ENCODE data around the gene CXADR. TPM values are rescaled to one million over a fixed set of nuclear protein-coding genes. Genes with fewer than 3 reads are reported as not detected.

The CXADR gene
- total and polyA plus RNA-seq, 4 donors = 8.5 to 46.4 (median 26.5) TPM

GRCh38 chr21:17472182-17472581 is 40.7 kb upstream of the CXADR start:
- Histone ChIP-seq H3K27me3 (ENCODE audit: control insufficient read depth in 4 of 4, insufficient read depth in 4 of 4, low read length in 3 of 4) (no peaks in the 10 kb centered on the region), H3K36me3 (ENCODE audit: control insufficient read depth in 4 of 4, insufficient read depth in 3 of 4, low read depth in 1 of 4, low read length in 3 of 4) (no peaks in the 10 kb centered on the region), H3K4me3 (ENCODE audit: low read depth in 1 of 3, low read length in 3 of 3) (no peak overlapping the region), H3K9me3 (ENCODE audit: control insufficient read depth in 4 of 4, low read length in 3 of 4) (no peaks in the 10 kb centered on the region), H3K27ac (ENCODE audit: low read depth in 1 of 2, low read length in 2 of 2) (peak overlapping the region; percentile 88), H3K4me1 (ENCODE audit: control insufficient read depth in 4 of 4, insufficient read depth in 4 of 4, low read length in 3 of 4) (peaks cover 11 to 45% (median 16%) of the 10 kb centered on the region in 4 donors), H3K9ac (ENCODE audit: low read depth in 1 of 2, low read length in 2 of 2) (peak overlapping the region; percentile 5 to 6)
- DNase-seq (ENCODE audit: low spot score) = no peak
- 23% methylated on average over 1 of the region's 1 CpG for WGBS
- no peak for TF ChIP-seq RAD21 (IDR thresholded peaks at IDR 0.05)
- TF ChIP-seq FOXA2 (IDR thresholded peaks at IDR 0.05) = no peak
- TF ChIP-seq REST (IDR thresholded peaks at IDR 0.05) = no peak
- TF ChIP-seq YY1 (IDR thresholded peaks at IDR 0.05) = no peak
- TF ChIP-seq GABPA (IDR thresholded peaks at IDR 0.05 in 1 of 2, conservative IDR thresholded peaks at IDR 0.05 in 1 of 2) = no peak
- TF ChIP-seq TAF1 (conservative IDR thresholded peaks at IDR 0.05) = no peak
- no peak for TF ChIP-seq NR2F2 (IDR thresholded peaks at IDR 0.05)
- no peak for TF ChIP-seq EGR1 (IDR thresholded peaks at IDR 0.05; ENCODE audit: low read depth in 2 of 2)
- TF ChIP-seq RXRA (IDR thresholded peaks at IDR 0.05) = no peak
- no peak for TF ChIP-seq CTCF (IDR thresholded peaks at IDR 0.05; ENCODE audit: low read depth, low read length, missing input control)
- no peak for TF ChIP-seq ZBTB33 (IDR thresholded peaks at IDR 0.05)
- no peak for TF ChIP-seq FOXA1 (IDR thresholded peaks at IDR 0.05)
- TF ChIP-seq ATF3 (IDR thresholded peaks at IDR 0.05) = no peak
- TF ChIP-seq SP1 (IDR thresholded peaks at IDR 0.05) = no peak
- TF ChIP-seq HNF4G (IDR thresholded peaks at IDR 0.05) = no peak
- no peak for TF ChIP-seq HNF4A (conservative IDR thresholded peaks at IDR 0.05)
- TF ChIP-seq MAX (IDR thresholded peaks at IDR 0.05) = no peak
- TF ChIP-seq JUND (IDR thresholded peaks at IDR 0.05) = no peak
